ENCODE measurements around the gene KREMEN2. TPM values are rescaled to one million over a fixed set of nuclear protein-coding genes. Genes with fewer than 3 reads are reported as not detected.
A peak's percentile ranks its signal among the peaks of the same experiment; 100 is the strongest.

KREMEN2 gene
- total and polyA plus RNA-seq, 2 of the 13 experiments (the other 11 are each of a cell fraction or from before 2014, with no cell fraction given), result 0.48 to 1.2 TPM

DNA sequence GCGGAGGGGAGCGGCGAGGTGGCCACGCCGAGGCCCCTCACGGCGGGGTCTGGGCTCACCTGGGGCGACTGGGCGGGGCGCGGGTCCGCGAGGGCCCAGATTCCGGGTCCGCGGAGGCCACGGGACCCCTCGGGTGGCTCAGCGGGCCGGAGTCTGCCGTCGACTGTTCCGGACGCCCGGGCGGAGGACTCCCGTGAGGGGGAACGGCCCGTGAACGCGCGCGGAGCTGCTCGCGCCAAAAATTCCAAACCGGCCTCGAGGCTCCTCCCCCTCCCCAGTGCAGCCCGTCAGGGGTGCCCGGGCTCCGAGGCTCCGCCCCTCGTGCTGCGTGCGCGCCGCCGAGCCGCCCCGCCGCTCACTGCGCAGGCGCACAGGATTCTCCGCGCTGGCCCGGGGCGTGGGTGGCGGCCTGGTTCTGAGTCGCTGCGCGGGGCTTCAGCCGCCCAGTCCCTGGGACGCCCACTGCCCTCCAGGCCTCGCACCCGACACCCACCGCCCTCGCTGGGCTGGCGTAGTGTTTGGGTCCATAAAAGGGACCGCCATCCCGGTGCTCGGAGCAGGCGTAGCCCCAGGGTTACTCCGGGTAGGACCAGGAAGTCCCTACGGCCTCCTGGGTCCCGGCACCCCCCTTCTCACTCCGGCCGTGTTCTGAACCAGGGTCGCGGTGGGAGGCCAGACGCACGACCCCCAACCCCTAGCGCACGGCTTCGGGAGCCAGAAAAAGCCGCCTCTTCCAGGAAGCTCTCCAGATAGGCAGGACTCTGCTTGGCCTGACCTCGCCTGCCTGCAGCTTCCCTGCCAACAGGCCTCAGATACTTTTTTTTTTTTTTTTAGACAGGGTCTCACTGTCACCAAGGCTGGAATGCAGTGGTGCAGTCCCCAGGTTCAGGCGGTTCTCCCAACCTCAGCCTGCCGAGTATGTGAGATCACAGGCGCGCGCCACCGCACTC is 16.4 kb downstream of the KREMEN2 start, which contains the start of gene PKMYT1:
TSS of gene PKMYT1 (minus strand) at position 220 of the 950 bp plus-strand sequence. CDS start 789 bp downstream, outside the sequence.
- Histone ChIP-seq H3K9me3 (ENCODE audit: low read length) (no peaks in the 10 kb centered on the region), H2AFZ (ENCODE audit: low read length) (no peak within 1 kb of the TSS), H4K20me1 (ENCODE audit: insufficient read depth, low read length) (no peaks in the 10 kb centered on the region), H3K9ac (ENCODE audit: insufficient read depth, low read depth, low read length) (peak within 1 kb of the TSS; percentile 94), H3K4me3 (replicated peaks in 1 of 3; ENCODE audit: insufficient read depth in 1 of 3, low read depth in 2 of 3, low read length in 3 of 3) (peak within 1 kb of the TSS; percentile 86 to 95 (median 88)), H3K79me2 (ENCODE audit: insufficient read depth, low read length) (peaks cover 8% of the 10 kb centered on the region), H3K36me3 (replicated peaks in 1 of 2; ENCODE audit: control insufficient read depth in 1 of 2, insufficient read depth in 2 of 2, low read length in 2 of 2) (peaks cover 2 to 9% of the 10 kb centered on the region in 2 experiments; a peak in 2 of 5 replicates), H3K4me1 (ENCODE audit: insufficient read depth, low read length) (peaks cover 26% of the 10 kb centered on the region), H3K27me3 (ENCODE audit: control insufficient read depth in 1 of 2, insufficient read depth in 2 of 2, low read length in 2 of 2) (peaks cover 1 to 11% of the 10 kb centered on the region in 2 experiments; a peak in 4 of 5 replicates), H3K27ac (ENCODE audit: extremely low read length, insufficient read depth, low read length) (peak within 1 kb of the TSS; percentile 87), H3K4me2 (ENCODE audit: low read depth, low read length) (peak within 1 kb of the TSS; percentile 96)
- BruUV-seq (replicated peaks), result TSS peak; percentile 88
- in situ Hi-C loops (cut with HindIII; ENCODE audit: extremely low pct_ligation_motif_present, low pct_unique_long_range_greater_than_20kb), result no loop called here
- WGBS (ENCODE audit: low lambda C conversion rate), result 16% methylated on average over 8 of the region's 91 CpGs
- peak; percentile 83 for ATAC-seq
- intact Hi-C loops (cut with micrococcal nuclease; ENCODE audit: unreplicated experiment), result no loop called here
- POLR2A ChIA-PET, result interaction anchor here (0.7 to 3.9 kb wide), 19 partner anchors 8 to 229 kb away, joined by 3 to 48 read pairs (median 6); partner anchors contain the start of genes FLYWCH1, FLYWCH2, HCFC1R1 and KREMEN2
- no peak for FAIRE-seq
- CTCF ChIA-PET (ENCODE audit: low intra/inter-chr PET ratio, low total read pairs), result no interaction called here
- DNase-seq (ENCODE audit: low spot score), result peak; percentile 73
- TF ChIP-seq CCAR2 (optimal IDR thresholded peaks at IDR 0.05; ENCODE audit: low read depth, low read length), result no peak
- no peak for TF ChIP-seq AGO1 (IDR thresholded peaks at IDR 0.05; ENCODE audit: low read depth, low read length, poor library complexity, severe bottlenecking)
- TF ChIP-seq KDM3A (CRISPR knock-in tag; IDR thresholded peaks at IDR 0.05; ENCODE audit: low read depth), result 0 out of 2 replicates have a peak, but pooled peaks have one; percentile 8
- no peak for TF ChIP-seq ZNF33A (CRISPR knock-in tag; IDR thresholded peaks at IDR 0.05; ENCODE audit: borderline replicate concordance)
- TF ChIP-seq LRRFIP1 (CRISPR knock-in tag; conservative IDR thresholded peaks at IDR 0.05), result no peak
- TF ChIP-seq, protein P1, sequence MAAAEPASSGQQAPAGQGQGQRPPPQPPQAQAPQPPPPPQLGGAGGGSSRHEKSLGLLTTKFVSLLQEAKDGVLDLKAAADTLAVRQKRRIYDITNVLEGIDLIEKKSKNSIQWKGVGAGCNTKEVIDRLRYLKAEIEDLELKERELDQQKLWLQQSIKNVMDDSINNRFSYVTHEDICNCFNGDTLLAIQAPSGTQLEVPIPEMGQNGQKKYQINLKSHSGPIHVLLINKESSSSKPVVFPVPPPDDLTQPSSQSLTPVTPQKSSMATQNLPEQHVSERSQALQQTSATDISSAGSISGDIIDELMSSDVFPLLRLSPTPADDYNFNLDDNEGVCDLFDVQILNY (CRISPR knock-in tag; conservative IDR thresholded peaks at IDR 0.05), result peak; percentile 78
- TF ChIP-seq HNRNPH1 (optimal IDR thresholded peaks at IDR 0.05; ENCODE audit: low read depth, low read length), result no peak
- TF ChIP-seq BCL3 (CRISPR knock-in tag; IDR thresholded peaks at IDR 0.05), result peak; percentile 83; the same call in 1 of the 2 replicates
- TF ChIP-seq, protein P2, sequence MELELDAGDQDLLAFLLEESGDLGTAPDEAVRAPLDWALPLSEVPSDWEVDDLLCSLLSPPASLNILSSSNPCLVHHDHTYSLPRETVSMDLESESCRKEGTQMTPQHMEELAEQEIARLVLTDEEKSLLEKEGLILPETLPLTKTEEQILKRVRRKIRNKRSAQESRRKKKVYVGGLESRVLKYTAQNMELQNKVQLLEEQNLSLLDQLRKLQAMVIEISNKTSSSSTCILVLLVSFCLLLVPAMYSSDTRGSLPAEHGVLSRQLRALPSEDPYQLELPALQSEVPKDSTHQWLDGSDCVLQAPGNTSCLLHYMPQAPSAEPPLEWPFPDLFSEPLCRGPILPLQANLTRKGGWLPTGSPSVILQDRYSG (CRISPR knock-in tag; IDR thresholded peaks at IDR 0.05), result 0 out of 2 replicates have a peak, but pooled peaks have one; percentile 76
- TF ChIP-seq ZBTB7B (CRISPR knock-in tag; IDR thresholded peaks at IDR 0.05), result peak; percentile 26; the same call in 1 of the 2 replicates
- TF ChIP-seq ZC3H4 (CRISPR knock-in tag; IDR thresholded peaks at IDR 0.05; ENCODE audit: borderline replicate concordance), result no peak
- TF ChIP-seq, protein P3, sequence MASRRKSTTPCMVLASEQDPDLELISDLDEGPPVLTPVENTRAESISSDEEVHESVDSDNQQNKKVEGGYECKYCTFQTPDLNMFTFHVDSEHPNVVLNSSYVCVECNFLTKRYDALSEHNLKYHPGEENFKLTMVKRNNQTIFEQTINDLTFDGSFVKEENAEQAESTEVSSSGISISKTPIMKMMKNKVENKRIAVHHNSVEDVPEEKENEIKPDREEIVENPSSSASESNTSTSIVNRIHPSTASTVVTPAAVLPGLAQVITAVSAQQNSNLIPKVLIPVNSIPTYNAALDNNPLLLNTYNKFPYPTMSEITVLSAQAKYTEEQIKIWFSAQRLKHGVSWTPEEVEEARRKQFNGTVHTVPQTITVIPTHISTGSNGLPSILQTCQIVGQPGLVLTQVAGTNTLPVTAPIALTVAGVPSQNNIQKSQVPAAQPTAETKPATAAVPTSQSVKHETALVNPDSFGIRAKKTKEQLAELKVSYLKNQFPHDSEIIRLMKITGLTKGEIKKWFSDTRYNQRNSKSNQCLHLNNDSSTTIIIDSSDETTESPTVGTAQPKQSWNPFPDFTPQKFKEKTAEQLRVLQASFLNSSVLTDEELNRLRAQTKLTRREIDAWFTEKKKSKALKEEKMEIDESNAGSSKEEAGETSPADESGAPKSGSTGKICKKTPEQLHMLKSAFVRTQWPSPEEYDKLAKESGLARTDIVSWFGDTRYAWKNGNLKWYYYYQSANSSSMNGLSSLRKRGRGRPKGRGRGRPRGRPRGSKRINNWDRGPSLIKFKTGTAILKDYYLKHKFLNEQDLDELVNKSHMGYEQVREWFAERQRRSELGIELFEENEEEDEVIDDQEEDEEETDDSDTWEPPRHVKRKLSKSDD (CRISPR knock-in tag; IDR thresholded peaks at IDR 0.05; ENCODE audit: low read depth), result no peak; the same call in 1 of the 2 replicates
- no peak for TF ChIP-seq ZNF629 (CRISPR knock-in tag; conservative IDR thresholded peaks at IDR 0.05)

Measured in HepG2 (cell line).